HepG2 (cell line): Measurements from ENCODE around the gene RNU6-8. TPM values are rescaled to one million over a fixed set of nuclear protein-coding genes. Genes with fewer than 3 reads are reported as not detected.

Experiments used
- CENPT ChIP-seq: sonication (generic); formaldehyde crosslinking; IDR thresholded peaks from 2 replicates; pipeline ENCODE4 v1.8.0; 2022; ENCODE audit warnings: low read depth, mild to moderate bottlenecking, moderate library complexity, missing genetic modification reagents
- CENPX ChIP-seq: sonication (generic); formaldehyde crosslinking; IDR thresholded peaks from 2 replicates; pipeline ENCODE4 v1.9.0; 2021; ENCODE audit warnings: mild to moderate bottlenecking, missing genetic modification reagents, moderate library complexity
- CHD2 ChIP-seq: IDR thresholded peaks from 2 replicates; pipeline ENCODE4 v1.6.1; 2011; ENCODE audit warnings: low read depth, low read length, improper control_type of control experiment
- EP300 ChIP-seq, 3 experiments: sonication (generic) in 1 of 3; formaldehyde crosslinking in 1 of 3; IDR thresholded peaks; 2 replicates each; pipeline versions ENCODE4 v1.5.1 to v1.6.1; 2011 to 2020; ENCODE audit warnings: low read depth in 2 of 3, low read length in 2 of 3, borderline replicate concordance in 1 of 3, improper control_type of control experiment in 1 of 3, mild to moderate bottlenecking in 1 of 3, missing genetic modification reagents in 1 of 3, moderate library complexity in 1 of 3
- FOXK2 ChIP-seq: fragments of 450-650 bp; IDR thresholded peaks from 2 replicates; pipeline ENCODE4 v1.6.1; 2016
- GPN1 ChIP-seq: sonication (generic); formaldehyde crosslinking; IDR thresholded peaks from 2 replicates; pipeline ENCODE4 v1.5.1; 2020; ENCODE audit warnings: missing genetic modification reagents, borderline replicate concordance
- JUN ChIP-seq: sonication (generic); formaldehyde crosslinking; IDR thresholded peaks from 2 replicates; pipeline ENCODE4 v1.4.0; 2020; ENCODE audit warnings: mild to moderate bottlenecking, missing genetic modification reagents
- PRMT3 ChIP-seq: sonication (generic); formaldehyde crosslinking; IDR thresholded peaks from 2 replicates; pipeline ENCODE4 v1.8.1; 2022; ENCODE audit warnings: low read depth, mild to moderate bottlenecking, moderate library complexity, missing genetic modification reagents, borderline replicate concordance
- SOX13 ChIP-seq, 3 experiments: fragments of 450-650 bp in 1 of 3; sonication (generic) in 1 of 3; formaldehyde crosslinking in 1 of 3; IDR thresholded peaks in 2 of 3; conservative IDR thresholded peaks in 1 of 3; 2 replicates each; pipeline versions ENCODE4 v1.5.0 to v1.6.1; 2016 to 2020; ENCODE audit warnings: antibody characterized with exemption in 1 of 3, mild to moderate bottlenecking in 1 of 3, missing compliant biosample characterization in 1 of 3, missing genetic modification reagents in 1 of 3, moderate library complexity in 1 of 3
- SP5 ChIP-seq: IDR thresholded peaks from 2 replicates; pipeline ENCODE4 v1.6.1; 2016; ENCODE audit warnings: low read depth, borderline replicate concordance
- TEAD3 ChIP-seq: optimal IDR thresholded peaks from 2 replicates; pipeline ENCODE3; 2016; ENCODE audit warnings: borderline replicate concordance
- YEATS2 ChIP-seq: sonication (generic); formaldehyde crosslinking; IDR thresholded peaks from 2 replicates; pipeline ENCODE4 v1.4.0; 2020; ENCODE audit warnings: missing genetic modification reagents, borderline replicate concordance
- ZIK1 ChIP-seq: sonication (generic); formaldehyde crosslinking; IDR thresholded peaks from 2 replicates; pipeline ENCODE4 v1.5.0; 2020; ENCODE audit warnings: mild to moderate bottlenecking, low read depth, missing genetic modification reagents, borderline replicate concordance
- ZKSCAN1 ChIP-seq: fragments of 150-350 bp; IDR thresholded peaks from 2 replicates; pipeline ENCODE4 v1.6.1; 2014; ENCODE audit warnings: low read length
- ZNF225 ChIP-seq: sonication (generic); formaldehyde crosslinking; IDR thresholded peaks from 2 replicates; pipeline ENCODE4 v1.4.0; 2020; ENCODE audit warnings: mild to moderate bottlenecking, missing genetic modification reagents
- ZNF558 ChIP-seq: sonication (generic); formaldehyde crosslinking; IDR thresholded peaks from 2 replicates; pipeline ENCODE4 v1.9.0; 2022; ENCODE audit warnings: mild to moderate bottlenecking, missing genetic modification reagents, borderline replicate concordance
- ZNF713 ChIP-seq: sonication (generic); formaldehyde crosslinking; IDR thresholded peaks from 2 replicates; pipeline ENCODE4 v1.4.0; 2020; ENCODE audit warnings: mild to moderate bottlenecking, missing genetic modification reagents
- ZNF776 ChIP-seq: sonication (generic); formaldehyde crosslinking; IDR thresholded peaks from 2 replicates; pipeline ENCODE4 v1.4.0; 2020; ENCODE audit warnings: mild to moderate bottlenecking, missing genetic modification reagents
- ZNF841 ChIP-seq: sonication (generic); formaldehyde crosslinking; IDR thresholded peaks from 2 replicates; pipeline ENCODE4 v1.8.1; 2023; ENCODE audit warnings: missing genetic modification reagents, borderline replicate concordance
- polyA plus RNA-seq, 8 experiments: library from polyadenylated mRNA; depleted of rRNA in 3 of 8; stranded (reverse) in 7 of 8; unstranded in 1 of 8; fragments of >200 nt; fragmentation: Illumina TruSeq in 4 of 8; extraction: Trizol in 4 of 8; gene quantifications; 2 replicates each; pipeline versions ENCODE4 v1.2.1 to v1.2.3, GENCODE V29; 2011 to 2016; ENCODE audit warnings: low read depth in 4 of 8, missing spikeins in 1 of 8, mixed read lengths in 1 of 8; ENCODE audit not compliant: insufficient read depth in 1 of 8
- total RNA-seq, 5 experiments: library from RNA; depleted of rRNA; stranded (reverse); fragments of >200 nt; fragmentation: Illumina TruSeq; extraction: Trizol; gene quantifications; 2 replicates each; pipeline ENCODE4 v1.2.3, GENCODE V29; 2016; ENCODE audit warnings: low read depth in 1 of 5
- TF ChIP-seq, protein P1 (sequence below): sonication (generic); formaldehyde crosslinking; IDR thresholded peaks from 2 replicates; pipeline ENCODE4 v1.4.0; 2020; ENCODE audit warnings: missing genetic modification reagents
- TF ChIP-seq, protein P2 (sequence below): sonication (generic); formaldehyde crosslinking; IDR thresholded peaks from 2 replicates; pipeline ENCODE4 v1.4.0; 2020; ENCODE audit warnings: missing genetic modification reagents, borderline replicate concordance
- TF ChIP-seq, protein P3 (sequence below): sonication (generic); formaldehyde crosslinking; IDR thresholded peaks from 2 replicates; pipeline ENCODE4 v1.8.0; 2022; ENCODE audit warnings: missing genetic modification reagents, mild to moderate bottlenecking, moderate library complexity, borderline replicate concordance
- TF ChIP-seq, protein P4 (sequence below): IDR thresholded peaks from 2 replicates; pipeline ENCODE4 v1.6.1; 2016; ENCODE audit warnings: low read depth, borderline replicate concordance
- TF ChIP-seq, protein P5 (sequence below): IDR thresholded peaks from 2 replicates; pipeline ENCODE4 v1.6.1; 2012; ENCODE audit warnings: inconsistent platforms

RNU6-8 gene
- total and polyA plus RNA-seq, 2 of the 13 experiments (the other 11 are each of a cell fraction or from before 2014, with no cell fraction given) = under 0.01 TPM; not detected in 1

DNA sequence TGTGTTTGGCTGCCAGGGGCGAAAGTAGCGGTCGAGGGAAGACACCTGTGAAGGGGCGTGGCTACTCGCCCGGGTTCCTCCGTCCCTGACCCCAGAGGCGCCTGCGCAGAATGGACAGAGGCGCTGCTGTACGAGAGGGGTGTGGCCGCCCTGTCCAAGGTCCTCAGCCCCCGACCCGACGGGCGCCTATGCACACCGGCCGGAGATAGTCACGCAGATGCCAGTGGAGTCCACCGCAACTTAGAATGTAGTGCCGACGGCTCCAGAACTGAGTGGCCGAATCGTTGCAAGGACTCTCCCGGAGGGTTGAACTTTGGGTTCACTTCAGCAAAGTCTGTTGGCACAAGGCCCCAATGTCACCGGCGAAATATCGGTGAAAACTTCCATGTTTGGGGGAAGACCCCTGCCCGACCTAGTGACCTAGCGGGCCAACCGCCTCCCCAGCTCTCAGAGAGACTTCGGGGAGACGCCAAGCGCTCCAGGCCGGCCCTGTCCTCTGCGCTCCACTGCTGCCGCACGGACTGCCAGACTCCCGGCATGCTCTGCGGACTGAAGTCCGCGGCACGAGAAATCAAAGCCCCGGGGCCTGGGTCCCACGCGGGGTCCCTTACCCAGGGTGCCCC, 1.8 kb downstream of the RNU6-8 start (continued):
- TF ChIP-seq YEATS2 (CRISPR knock-in tag) (peak; percentile 89), PRMT3 (CRISPR knock-in tag) (peak; percentile 66; the same call in 1 of the 2 replicates), CENPT (peak; percentile 41; the same call in 1 of the 2 replicates), EP300 (IDR thresholded peaks at IDR 0.05; ENCODE audit: low read depth in 2 of 2, low read length in 2 of 2) (peak in 1 of 2 experiments; percentile 54; a peak in 3 of 4 replicates), EP300 (CRISPR knock-in tag; IDR thresholded peaks at IDR 0.05; ENCODE audit: borderline replicate concordance) (peak; percentile 75), SP5 (CRISPR knock-in tag) (peak; percentile 97), ZNF558 (peak; percentile 97; the same call in 1 of the 2 replicates), CENPX (CRISPR knock-in tag) (no peak), FOXK2 (0 out of 2 replicates have a peak, but pooled peaks have one; percentile 5), TEAD3 (CRISPR knock-in tag) (peak; percentile 77), SOX13 (IDR thresholded peaks at IDR 0.05) (peak; percentile 7; the same call in 1 of the 2 replicates), SOX13 (CRISPR knock-in tag; conservative IDR thresholded peaks at IDR 0.05 in 1 of 2, IDR thresholded peaks at IDR 0.05 in 1 of 2) (peak; percentile 62 to 77; a peak in 3 of 4 replicates), ZNF225 (CRISPR knock-in tag) (peak; percentile 99), CHD2 (no peak), GPN1 (CRISPR knock-in tag) (peak; percentile 16; the same call in 1 of the 2 replicates), ZNF776 (CRISPR knock-in tag) (peak; percentile 93), JUN (CRISPR knock-in tag) (peak; percentile 82), ZNF841 (CRISPR knock-in tag) (peak; percentile 88), ZIK1 (CRISPR knock-in tag) (peak; percentile 95), ZKSCAN1 (no peak), ZNF713 (CRISPR knock-in tag) (peak; percentile 97; the same call in 1 of the 2 replicates)
- TF ChIP-seq, protein P1, sequence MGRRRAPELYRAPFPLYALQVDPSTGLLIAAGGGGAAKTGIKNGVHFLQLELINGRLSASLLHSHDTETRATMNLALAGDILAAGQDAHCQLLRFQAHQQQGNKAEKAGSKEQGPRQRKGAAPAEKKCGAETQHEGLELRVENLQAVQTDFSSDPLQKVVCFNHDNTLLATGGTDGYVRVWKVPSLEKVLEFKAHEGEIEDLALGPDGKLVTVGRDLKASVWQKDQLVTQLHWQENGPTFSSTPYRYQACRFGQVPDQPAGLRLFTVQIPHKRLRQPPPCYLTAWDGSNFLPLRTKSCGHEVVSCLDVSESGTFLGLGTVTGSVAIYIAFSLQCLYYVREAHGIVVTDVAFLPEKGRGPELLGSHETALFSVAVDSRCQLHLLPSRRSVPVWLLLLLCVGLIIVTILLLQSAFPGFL = no peak; the same call in 1 of the 2 replicates
- TF ChIP-seq, protein P2, sequence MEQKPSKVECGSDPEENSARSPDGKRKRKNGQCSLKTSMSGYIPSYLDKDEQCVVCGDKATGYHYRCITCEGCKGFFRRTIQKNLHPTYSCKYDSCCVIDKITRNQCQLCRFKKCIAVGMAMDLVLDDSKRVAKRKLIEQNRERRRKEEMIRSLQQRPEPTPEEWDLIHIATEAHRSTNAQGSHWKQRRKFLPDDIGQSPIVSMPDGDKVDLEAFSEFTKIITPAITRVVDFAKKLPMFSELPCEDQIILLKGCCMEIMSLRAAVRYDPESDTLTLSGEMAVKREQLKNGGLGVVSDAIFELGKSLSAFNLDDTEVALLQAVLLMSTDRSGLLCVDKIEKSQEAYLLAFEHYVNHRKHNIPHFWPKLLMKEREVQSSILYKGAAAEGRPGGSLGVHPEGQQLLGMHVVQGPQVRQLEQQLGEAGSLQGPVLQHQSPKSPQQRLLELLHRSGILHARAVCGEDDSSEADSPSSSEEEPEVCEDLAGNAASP (CRISPR knock-in tag) = peak; percentile 79
- TF ChIP-seq, protein P3, sequence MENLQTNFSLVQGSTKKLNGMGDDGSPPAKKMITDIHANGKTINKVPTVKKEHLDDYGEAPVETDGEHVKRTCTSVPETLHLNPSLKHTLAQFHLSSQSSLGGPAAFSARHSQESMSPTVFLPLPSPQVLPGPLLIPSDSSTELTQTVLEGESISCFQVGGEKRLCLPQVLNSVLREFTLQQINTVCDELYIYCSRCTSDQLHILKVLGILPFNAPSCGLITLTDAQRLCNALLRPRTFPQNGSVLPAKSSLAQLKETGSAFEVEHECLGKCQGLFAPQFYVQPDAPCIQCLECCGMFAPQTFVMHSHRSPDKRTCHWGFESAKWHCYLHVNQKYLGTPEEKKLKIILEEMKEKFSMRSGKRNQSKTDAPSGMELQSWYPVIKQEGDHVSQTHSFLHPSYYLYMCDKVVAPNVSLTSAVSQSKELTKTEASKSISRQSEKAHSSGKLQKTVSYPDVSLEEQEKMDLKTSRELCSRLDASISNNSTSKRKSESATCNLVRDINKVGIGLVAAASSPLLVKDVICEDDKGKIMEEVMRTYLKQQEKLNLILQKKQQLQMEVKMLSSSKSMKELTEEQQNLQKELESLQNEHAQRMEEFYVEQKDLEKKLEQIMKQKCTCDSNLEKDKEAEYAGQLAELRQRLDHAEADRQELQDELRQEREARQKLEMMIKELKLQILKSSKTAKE = peak; percentile 89; the same call in 1 of the 2 replicates
- TF ChIP-seq, protein P4, sequence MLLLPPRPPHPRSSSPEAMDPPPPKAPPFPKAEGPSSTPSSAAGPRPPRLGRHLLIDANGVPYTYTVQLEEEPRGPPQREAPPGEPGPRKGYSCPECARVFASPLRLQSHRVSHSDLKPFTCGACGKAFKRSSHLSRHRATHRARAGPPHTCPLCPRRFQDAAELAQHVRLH = peak; percentile 94
- TF ChIP-seq, protein P5, sequence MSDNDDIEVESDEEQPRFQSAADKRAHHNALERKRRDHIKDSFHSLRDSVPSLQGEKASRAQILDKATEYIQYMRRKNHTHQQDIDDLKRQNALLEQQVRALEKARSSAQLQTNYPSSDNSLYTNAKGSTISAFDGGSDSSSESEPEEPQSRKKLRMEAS = no peak
